GM19025 (cell line): Measurements from ENCODE around the gene CYB561D2.
"Not testable (repeated sequence)": the region's sequence is repeated elsewhere in the genome, so short reads cannot be mapped to it uniquely, and the experiment has no call there.

Experiments
- ATAC-seq: cut with Tn5 transposase; IDR thresholded peaks from one replicate; pipeline ENCODE4 v1.9.1; 2021; ENCODE audit warnings: mild to moderate bottlenecking, low read depth, moderate library complexity; ENCODE audit not compliant: unreplicated experiment

Gene CYB561D2, protein sequence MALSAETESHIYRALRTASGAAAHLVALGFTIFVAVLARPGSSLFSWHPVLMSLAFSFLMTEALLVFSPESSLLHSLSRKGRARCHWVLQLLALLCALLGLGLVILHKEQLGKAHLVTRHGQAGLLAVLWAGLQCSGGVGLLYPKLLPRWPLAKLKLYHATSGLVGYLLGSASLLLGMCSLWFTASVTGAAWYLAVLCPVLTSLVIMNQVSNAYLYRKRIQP

DNA sequence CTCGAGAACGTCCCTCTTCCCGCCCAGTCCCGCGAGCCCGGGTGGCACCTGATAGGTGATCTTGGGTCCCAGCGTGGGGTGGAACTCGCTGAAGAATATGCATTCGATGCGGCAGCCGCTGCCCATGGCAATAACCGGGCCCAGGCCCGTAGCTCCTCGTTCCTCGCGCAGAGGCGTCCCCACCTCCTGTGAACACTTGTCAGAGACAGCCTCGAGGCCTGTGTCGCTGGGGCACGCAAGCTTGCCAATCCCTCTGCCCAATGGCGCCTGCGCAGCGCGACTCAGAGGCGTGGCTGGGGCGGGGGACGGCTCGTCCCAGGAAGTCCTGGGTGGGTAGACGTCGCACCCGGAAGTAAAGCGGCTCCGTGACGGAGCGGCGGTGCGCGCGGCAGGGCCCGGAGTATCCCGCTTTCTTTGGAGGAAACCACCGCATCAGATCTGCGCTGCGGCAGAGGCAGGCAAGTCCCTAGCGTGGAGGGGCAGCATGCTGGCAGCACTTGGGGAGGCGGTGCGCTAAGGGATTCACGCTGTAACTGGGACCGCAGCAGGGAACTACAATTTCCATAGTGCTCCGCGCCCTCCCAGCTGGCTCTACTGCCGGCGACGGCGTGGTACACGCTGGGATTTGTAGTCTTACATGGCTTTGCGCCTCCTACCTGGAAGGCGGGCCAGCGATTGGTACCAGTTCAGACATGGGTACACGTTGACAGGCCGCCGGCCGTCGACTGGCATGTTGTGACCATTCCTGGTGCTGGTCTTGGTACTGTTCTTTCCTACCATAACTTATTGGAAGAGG, at the start of gene CYB561D2, which contains the start of gene NPRL2:
TSS of gene CYB561D2 (plus strand) at position 336 of the 796 bp plus-strand sequence. CDS start 572 bp downstream, outside the sequence.
TSS of gene NPRL2 (minus strand) at position 249 of the 796 bp plus-strand sequence. CDS start at position 126, 123 bp downstream.
- peak; percentile 87 for ATAC-seq

DNA sequence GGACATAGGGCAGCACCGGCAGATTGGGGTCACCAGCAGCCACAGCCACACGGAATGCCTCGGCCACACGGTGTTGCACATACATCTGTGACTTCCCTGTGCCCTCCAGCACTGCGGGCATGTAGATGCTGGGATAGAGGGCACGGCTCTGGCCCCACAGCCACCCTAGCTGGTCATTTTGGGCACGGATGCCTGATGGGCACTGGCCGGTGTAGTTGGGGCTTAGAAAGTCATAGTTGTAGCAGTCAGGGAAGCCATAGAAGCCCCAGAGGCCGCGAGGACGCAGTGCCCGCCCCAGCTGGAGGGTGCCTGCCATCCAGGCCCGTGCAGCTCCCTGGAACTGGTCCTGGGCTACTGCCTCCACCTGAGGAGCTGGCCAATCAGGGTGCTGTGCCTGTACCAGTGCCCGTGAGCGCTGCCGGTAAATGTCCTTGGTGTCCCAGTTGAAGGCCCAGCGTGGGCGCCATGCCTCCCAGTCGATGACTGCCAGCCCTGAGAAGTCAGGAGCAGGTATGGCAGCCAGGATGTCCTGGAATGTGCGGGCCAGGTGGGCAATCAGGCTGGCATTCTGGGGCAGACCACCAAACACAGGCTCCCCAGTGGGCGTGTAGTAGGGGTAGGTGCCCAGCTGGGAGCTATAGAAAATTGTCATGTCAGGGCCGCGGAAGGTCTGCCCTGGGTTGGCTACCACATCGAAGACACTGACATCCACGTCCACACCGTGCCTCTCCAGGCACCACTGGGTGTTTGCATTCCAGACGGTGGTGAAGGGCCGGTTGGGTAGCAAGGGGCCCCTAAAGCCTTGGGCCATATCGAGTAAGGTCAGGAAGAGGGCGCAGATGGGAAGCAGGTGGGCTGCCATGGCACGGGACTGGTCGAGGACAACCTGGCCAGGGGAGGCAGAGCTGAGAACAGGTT, 48.3 kb upstream of the CYB561D2 start:
- ATAC-seq, result no peak

DNA sequence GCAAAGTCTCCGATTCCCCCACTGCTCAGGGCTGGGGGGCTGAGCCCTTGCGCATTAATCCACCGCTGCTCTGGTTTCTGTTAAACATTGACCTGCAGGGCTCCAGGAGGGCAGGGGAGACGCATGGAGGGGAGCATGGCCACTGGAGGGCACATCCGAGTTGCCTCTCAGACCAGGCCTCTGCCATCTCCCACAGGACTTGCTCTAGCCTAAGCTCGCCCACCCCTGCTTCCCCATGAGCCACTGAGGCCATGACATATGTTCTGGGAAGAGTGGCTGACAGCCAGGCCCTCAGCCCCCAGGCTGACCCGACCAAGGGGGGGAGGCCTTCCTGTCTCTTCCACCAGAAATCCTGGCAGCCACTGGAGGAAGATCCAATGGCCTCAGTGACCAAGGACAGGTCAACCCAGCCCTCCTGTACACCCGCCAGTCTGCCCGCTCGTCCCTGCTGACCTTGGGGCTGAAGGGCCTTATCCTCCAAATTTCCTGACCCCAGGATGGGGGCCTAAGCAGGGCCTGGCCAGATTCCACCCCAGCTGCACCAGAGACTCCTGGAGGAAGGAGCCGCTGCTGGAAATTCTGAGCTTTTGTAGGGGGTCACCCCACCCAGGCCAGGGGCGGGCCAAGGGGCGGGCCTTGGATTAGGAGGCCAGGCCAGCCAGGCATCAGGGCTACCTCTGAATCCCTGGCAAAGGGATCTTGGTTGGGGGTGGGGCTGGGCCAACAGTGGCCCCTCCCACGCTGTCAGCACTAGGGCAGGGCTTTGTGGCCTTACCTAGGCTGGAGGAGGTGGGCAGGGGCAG, 47.4 kb upstream of the CYB561D2 start, which contains the start of gene HYAL1:
TSS of gene HYAL1 (minus strand) at position 562 of the 803 bp plus-strand sequence. CDS start 618 bp downstream, outside the sequence.
- ATAC-seq, result no peak

DNA sequence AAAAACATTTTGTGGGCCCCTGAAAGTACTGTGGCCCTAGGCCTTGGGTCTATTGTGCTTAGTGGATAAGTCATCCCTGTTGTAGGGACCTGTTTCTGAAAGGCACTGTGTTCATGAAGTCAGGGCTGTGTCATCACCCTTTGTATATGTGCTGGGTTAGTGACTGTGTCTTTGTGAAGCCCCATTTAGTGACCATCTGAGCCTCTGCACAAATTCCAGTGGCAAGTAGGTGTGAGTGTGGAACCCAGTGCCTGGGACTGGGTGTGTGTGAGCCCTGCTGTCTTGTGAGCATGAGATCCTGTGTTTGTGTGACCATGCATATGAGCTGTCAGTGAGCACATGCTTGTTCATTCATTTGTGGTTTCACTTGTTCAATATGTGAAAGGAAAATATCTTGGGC, 46.1 kb upstream of the CYB561D2 start:
- ATAC-seq, result no peak

DNA sequence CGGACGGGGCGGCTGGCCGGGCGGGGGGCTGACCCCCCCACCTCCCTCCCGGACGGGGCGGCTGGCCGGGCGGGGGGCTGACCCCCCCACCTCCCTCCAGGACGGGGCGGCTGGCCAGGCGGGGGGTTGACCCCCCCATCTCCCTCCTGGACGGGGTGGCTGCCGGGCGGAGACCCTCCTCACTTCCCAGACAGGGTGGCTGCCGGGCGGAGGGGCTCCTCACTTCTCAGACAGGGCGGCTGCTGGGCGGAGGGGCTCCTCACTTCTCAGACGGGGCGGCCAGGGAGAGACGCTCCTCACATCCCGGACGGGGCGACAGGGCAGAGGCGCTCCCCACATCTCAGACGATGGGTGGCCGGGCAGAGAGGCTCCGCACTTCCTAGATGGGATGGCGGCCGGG, 38.6 kb upstream of the CYB561D2 start:
- ATAC-seq, result not testable (repeated sequence)

DNA sequence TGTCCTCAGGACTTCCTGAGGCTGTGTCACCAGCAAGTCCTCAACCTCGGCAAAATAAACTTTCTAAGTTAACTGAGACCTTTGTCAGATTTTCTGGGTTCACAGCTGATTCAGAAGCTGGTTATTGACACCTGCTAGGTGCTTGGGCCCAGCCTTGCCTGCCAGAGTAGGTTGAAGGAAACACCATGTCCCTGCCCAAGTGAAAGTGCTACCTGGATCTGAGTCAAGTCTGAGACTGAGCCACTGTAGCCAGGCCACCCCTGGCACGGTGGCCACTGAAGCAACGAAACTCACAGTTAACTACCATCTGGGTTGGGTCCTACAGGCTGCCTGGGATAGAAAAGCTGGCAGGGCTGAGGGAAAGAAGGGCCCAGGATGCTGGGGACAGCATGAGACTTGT, 36.3 kb upstream of the CYB561D2 start:
- no peak for ATAC-seq

DNA sequence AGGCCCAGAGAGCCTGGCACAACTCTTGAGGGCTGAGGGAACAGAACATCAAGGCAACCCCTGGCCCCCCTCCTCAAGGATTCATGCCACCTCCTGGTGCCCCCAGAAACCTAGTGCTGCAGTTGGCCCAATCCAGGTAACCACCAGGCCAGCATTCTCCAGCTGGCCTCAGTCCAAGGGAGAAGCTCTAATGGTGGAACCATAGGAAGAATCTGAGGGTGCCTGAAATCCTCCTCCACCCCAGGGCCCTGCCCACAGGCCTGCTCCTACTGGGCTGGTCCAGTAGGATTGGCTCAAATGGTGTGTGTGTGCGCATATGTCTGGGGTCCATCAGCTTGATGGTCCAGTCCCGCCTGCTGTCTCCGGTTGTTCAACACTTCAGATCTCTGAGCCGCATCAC, 35.8 kb upstream of the CYB561D2 start:
- no peak for ATAC-seq

DNA sequence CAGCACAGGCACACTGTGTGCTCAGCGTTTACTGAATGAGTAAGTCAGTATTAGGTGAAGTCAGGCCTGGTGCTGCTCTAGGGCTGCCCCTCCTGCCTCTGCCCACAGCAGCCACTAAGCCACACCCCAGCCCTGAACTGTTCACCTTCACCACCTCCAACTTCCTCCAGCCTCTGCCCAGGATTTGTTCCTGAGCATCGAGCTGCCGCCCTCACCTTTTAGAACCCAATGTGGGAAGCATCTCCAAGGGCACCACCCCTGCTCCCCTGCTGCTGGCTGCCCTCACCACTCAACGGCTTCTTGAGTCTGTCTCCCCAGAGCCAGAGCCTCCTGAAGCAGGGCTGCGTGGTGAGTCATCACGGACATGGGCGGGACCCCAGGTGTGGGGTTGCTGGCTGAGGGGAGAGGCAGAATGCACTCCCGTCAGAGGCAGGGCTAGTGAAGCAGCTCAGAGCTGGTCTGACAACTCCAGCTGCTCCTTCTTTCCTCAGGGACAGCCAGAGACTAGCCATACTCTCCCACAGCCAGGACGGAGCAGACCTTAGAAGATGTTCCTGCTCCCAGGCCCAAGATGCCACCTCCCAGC, 33.9 kb upstream of the CYB561D2 start:
- no peak for ATAC-seq

DNA sequence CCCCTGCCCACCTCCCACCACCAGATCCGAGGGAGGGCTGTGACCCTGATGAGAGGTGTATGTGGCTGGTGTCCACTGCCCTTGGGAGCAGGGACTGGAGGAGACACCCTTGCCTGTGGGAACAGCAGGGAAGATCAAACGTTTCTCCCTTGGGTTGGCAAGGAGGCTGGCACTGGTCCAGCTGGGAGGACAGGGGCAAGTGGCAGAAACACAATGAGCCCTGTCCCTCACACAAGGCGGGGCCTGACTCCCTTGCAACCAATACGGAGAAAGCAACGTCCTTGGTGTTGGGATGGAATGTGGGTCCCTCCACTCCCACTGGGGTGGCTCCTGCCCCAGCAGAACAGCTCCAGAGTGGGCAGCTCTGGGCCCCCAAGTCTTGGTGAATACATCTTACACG, 33.4 kb upstream of the CYB561D2 start:
- ATAC-seq, result no peak

DNA sequence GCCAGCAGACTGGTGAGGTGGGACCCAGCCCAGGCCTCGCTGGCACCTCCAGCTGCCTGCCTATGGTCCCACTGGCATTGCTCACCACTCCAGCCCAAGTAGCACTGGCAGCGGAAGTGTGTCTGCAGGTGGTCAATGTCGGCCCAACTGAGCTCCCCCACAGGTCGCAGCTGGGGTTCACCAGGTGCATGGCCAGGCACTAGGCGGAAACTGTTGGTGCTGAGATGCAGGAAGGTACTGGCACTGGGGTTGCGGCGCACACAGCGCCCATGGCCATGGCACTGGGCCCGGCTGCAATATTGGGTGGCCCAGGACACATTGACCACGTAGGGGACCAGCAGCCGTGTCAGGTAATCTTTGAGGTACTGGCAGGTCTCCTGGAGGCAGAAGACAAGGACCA, 32.5 kb upstream of the CYB561D2 start:
- ATAC-seq, result no peak

DNA sequence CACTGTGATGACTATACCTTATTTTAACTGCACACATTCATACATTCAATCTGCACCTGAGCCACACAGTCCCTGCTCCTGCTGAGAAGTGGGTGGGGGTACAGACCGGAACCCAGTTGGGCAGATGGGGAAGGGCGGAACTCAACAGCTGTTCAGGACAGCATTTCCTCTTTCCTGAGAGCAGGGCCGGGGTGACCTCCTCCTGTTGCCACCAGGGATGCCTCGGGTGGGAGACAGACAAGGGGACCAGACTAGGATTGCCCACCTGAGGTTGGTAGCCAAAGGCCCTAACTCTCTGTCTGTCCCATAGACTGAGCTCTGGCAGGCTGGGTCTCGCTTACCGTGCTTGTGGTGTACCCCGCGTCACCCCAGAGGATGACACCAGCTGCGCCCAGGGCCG, 32.0 kb upstream of the CYB561D2 start:
- ATAC-seq, result no peak

DNA sequence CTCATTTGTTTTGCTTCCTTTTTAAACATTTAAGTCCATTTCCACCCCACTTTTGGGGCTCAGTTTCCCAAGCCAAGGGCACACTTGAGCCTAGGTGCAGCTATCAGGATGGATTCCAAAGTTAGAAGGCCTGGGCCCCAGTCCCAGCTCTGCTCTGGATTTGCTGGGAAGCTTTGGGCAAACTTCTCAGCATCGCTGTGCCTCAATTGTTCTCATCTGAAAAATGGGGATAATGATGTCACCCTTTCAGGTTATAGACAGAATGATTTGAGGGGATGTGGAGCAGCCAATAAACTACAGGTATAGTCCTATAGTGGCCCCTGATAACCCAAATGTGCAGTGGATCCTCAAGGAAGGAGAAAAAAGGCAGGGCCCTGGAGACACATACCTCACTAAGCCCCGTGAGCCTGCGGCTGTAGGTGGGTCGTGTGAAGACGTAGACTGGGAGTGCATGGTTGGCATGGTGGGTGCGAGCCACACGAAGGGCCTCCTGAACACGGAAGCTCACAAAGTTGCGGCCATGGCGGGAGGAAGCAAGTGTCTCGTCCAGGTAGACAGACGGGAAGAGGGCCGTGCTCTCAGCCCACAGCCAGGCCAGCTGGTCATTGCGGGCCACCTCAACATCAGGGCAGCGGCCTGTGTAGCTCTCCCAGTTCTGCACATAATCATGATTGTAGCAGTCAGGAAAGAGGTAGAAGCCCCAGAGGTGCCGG, 31.3 kb upstream of the CYB561D2 start:
- no peak for ATAC-seq

DNA sequence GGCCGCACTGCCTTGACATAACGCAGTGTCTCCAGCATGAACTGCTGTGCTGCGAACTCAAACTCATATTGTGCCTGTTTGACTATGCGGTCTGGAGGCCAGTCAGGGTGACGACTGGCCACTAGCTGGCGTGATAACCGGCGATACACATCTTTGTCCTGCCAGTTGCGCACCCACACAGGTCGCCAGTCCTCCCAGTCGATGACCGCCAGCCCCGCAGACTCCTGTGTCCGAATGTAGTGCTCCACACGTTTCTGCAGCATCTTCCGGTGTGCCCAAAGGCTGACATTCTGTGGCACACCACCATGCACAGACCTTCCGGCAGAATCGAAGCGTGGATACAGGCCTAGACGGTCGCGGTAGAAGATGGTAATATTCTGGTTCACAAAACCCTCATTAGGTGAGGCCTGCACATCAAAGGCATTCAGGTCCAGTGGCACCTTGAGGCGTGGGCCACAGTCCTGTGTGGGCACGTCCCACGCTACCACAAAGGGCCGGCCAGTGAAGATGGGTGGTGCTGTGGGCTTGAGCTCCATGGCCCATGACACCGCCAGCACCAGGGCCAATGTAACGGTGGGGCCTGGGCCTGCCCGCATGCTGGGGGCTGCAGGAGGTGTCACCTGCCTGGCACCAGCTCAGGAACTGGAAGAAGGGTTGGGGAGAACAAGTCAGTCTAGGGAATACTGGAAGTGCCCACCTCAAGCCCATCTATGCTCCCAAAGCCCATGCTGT, 30.6 kb upstream of the CYB561D2 start:
- ATAC-seq, result no peak

DNA sequence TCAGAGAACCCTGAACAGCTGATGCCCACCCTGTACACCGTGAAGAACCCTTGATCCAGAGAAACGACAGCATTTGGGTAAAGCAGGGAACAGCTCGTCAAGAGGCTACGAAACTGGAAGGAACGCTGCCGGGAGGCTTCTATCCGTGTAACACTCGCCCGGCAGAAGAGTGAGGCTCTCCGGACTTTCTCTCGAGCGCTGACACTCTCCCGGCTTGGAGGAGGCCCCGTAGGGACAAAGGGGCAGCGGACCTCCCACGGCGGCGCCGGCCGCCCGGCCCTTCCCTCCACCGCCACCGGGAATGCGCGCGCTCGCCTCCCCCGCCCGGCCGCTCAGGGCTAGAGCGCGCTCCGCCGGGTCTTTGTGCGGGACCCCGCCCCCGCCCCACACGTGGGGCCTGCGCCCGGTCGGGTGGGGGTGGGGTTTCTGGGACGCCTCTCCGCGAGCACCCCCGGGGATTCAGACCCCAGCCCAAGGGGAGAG, 29.8 kb upstream of the CYB561D2 start:
- ATAC-seq, result peak; percentile 52

DNA sequence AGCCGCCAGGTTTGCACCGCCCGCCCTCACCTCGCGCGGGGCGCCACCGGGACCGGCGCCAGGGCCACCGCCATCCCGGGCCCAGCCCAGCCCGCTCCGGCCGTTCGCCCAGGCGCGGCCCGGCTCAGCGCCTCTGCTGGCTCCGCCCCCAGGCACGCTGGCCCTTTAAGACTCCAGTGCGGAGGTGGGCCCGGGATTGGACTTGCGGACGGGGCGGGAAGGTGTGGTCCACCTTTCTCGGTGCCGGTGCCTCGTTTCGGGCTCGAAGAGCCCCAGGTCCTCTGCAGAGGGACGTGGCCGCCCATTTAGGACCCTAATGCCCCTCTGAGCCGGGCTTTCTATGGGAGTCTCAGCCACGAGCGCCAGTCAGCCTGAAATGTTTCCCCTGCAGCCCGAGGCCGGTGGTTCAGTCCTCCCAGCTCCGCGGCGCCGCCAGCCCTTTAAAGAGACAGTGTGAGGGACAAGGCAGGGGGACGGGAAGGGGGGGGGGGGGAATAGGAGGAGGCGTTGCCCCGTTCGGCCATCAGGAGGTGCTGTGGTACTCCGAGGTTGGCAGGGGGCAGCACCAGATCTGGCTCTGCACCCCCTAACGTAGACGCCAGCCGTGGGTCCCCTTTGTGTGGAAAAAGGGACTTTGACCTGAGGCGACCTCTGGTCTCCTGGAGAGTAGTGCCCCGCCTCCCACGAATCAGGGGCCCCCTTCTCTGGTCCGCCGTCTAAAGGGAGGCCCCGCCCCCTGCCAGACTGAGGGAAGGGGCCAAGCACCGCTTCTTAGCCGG, 29.1 kb upstream of the CYB561D2 start:
- ATAC-seq, result peak; percentile 82

DNA sequence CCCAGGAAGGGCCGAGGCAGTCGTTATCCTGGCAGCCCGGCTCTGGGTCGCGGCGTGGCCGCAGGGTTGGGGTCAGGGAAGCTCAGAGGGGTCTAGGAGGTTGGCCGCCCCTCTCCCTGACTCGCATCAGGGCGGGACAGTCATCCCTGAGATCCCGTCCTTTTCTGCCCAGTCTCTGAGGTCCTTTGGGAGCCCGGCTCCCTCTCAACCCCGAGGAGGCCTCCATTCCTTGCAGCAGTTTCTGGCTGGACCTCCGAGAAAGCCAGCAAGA, 28.6 kb upstream of the CYB561D2 start:
- ATAC-seq, result no peak

DNA sequence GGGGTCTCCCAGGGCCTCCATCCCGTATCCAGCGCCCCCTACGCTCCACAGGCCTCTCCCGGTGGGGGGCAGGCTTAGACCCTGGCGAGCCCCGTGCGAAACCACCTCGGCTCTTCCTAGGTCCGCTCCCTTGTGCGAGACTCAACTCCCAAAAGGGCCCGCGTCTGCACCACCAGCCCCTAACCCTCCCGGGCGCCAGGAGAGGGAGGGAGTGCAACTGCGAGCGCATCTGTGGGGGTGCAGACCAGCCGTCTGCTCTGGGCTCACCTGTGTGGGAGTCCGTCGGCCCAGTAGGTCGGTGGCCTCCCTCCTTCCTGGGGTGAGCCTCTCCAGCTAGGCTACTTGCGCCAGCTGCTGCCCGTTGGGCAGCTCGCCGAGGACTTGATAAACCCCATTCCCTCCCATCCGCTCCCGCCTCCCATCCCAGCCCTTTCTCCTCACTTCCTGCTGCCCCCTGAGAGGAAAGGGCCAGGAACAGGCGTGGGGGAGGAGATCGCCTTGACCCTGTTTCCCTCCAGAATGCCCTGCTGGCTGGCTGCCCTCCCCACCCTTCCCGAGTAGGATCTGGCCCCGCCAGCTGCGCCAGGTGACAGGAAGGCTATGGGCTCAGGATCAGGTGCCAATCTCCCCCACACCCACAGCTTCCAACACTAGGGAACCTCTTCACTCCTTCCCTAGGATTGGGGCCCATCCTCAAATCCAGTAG, 28.1 kb upstream of the CYB561D2 start, which contains the start of gene HYAL2:
TSS of gene HYAL2 (minus strand) at position 360 of the 706 bp plus-strand sequence. CDS start 2,256 bp downstream, outside the sequence.
- ATAC-seq, result no peak
